D341Med (cell line): ENCODE data around the gene PGK2.
"Not testable (repeated sequence)": the region's sequence is repeated elsewhere in the genome, so short reads cannot be mapped to it uniquely, and the experiment has no call there.

Source experiments
- DNase-seq: peaks from one replicate; pipeline ENCODE4 v3.0.0; 2012; ENCODE audit warnings: low spot score

Gene PGK2

DNA sequence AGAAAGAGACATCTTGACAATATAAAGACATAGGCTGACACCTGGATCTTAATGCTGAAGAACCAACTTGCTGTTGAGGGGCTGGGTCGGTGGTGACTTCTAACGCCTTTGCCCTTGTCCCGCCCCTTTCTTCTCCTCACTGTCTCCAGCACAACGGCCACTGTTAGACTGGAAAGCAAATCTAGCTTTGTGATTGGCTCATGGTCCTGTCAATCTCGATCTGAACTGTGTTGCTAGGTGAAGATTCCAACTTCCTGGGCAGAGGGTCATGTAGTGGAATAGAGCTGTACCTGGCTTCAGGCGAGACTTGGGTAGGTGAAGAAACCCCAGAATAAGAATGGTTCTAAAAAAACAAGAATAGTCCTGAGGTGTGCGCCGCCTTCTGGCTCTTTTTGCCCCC, at the start of gene PGK2:
PGK2 (minus strand) TSS at position 110 of the 400 bp plus-strand sequence; CDS start at position 12, 98 bp downstream.
- no peak for DNase-seq

DNA sequence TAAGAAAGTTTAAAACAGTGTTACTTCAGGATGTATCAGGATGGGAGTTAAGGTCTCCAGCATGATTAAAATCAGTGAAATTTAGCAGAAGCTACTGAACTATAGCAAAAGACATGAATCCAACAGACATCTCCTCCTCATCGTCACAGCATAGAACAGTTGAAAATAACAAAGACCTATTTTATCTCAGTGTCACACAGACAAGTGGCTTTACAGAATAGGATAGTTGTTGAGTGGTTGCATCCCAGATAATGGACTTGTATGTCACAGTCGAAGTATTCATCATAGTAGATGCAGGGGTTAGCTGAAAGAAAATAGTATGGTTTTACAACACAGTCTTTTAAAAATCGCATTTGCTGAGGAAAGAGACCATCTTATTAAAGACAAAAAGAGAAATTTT, 48.1 kb upstream of the PGK2 start:
- DNase-seq, result no peak

DNA sequence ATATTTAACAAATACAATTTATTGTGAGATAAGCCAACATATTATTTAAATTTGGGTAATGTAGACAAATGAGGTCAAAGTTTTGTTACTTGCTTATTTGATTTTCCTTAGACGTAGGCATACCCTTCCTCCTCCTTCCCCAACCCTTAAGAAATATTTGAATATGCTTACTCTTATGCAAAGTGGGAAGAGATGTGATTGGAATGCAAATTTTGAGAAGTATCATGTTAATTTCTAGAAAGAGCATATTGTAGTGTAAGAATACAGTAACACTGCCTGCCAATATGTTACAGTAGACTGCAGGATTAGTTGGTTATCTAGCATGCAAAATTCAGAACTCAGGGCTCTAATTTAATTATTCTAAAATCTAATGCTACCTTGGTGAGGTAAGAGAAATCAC, 46.3 kb upstream of the PGK2 start:
- DNase-seq, result no peak

DNA sequence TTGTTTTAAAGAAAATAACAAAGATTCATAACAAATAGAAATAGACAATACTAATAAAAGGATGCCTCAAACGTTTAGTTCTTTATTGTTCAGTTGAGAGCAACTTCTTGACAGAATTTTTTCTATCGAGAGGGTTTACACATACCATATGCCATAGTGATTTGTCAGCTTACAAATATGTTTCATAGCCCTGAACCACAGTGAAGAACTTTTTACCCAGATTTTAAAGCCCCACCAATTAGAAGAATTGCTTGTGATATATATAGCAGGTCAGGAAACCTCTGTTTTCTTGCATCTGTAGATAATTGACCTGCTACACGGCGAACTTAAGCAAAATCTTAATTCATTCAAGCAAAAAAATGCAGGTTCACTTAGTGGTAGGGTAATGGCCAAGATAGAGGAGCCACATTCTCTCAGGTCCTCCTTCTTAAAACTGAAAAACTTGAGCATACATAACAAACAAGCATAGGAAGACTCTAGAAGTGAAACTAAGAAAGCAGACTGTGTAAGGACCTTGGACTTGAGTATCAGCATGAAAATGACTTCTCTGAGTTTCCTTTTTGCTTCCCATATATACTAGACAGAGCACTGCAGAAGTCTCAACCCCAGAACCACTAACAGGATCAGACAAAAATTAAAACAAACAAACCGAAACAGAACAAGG, 39.8 kb upstream of the PGK2 start:
- DNase-seq, result no peak

GRCh38 chr6:49815166-49815565, 28.1 kb upstream of the PGK2 start:
- DNase-seq, result no peak

DNA sequence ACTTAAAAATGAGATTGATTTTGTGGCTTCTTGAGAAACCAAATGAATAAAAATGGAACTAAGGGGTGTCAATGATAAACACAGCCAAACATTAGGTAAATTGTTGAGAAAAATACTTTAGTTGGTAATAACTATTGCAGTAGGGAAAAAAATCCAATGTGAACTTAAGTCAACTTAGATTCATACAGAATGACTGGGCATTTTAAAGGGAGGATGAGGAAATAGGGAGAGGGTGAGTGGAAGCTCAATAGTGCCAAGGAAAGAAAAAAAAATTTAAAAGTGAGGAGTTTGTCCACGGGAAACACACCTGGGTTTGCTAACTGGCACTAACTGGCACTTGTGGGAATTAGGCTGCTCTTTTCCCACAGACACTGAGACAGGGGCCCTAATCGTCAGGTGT, 26.2 kb upstream of the PGK2 start:
- DNase-seq, result no peak

GRCh38 chr6:49806145-49806544, 19.1 kb upstream of the PGK2 start:
- no peak for DNase-seq

DNA sequence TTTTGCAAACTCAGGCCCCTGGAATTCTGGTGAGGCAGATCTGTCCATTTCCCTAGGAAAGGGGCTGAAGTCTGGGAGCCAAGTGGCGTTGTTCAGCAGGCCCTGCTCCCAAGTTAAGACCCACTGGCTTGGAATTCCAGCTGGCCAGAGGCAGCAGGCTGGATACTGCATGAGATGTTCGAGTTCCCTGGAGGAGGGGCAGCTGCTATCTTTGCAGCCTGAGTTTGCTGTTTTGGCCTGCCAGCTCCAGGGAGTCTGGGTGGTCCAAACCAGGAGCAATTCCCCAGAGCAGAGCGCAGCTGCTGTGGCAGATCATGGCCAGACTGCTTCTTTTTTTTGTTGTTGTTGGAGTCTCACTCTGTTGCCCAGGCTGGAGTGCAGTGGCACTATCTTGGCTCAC, 18.2 kb upstream of the PGK2 start:
- no peak for DNase-seq

GRCh38 chr6:49801525-49801924, 14.4 kb upstream of the PGK2 start:
- DNase-seq, result no peak

DNA sequence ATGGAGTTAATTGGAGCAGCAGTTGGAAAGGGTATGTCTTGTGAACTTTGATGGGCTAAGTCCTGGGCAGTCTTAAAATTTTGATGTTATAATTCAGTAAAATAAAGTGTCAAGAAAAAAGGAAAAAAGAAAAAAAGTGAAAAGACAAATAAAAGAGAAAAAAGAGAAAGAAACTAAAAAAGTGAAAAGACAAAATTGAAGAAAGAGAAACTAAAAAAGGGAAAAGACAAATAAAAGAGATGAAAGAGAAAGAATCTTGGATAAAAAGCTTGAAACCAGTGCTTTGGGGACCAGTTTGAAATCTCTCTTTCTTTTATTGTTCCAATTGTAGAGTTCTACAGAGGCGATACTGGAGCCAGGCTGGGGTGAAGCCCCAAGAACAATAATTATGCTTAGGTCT, 12.0 kb upstream of the PGK2 start:
- DNase-seq, result no peak

- DNase-seq, result not testable (repeated sequence)
These were observed 9.9 kb upstream of the PGK2 start for GRCh38 chr6:49796842-49797455.

- no peak for DNase-seq
These were observed 3.3 kb upstream of the PGK2 start for GRCh38 chr6:49790341-49790740.

- DNase-seq, result no peak
These were observed 2.8 kb downstream of the PGK2 start for GRCh38 chr6:49784272-49784671.

DNA sequence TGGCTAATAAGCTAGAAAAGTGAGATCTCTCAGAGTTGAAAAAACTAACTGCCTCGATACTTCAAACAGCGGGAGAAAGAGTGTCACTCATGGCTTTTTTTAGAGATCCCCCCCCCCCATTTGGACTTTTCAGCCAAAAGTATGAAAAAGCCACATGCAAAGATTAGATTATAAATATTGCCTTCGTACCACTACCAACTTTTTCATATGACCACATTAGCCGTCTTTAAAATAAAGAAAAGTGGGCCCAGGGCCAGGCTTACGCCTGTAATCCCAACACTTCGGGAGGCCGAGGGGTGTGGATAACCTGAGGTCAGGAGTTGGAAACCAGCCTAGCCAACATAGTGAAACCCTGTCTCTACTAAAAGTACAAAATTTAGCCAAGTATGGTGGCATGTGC, 4.4 kb downstream of the PGK2 start:
- DNase-seq, result no peak

GRCh38 chr6:49782293-49782692, 4.8 kb downstream of the PGK2 start:
- no peak for DNase-seq

DNA sequence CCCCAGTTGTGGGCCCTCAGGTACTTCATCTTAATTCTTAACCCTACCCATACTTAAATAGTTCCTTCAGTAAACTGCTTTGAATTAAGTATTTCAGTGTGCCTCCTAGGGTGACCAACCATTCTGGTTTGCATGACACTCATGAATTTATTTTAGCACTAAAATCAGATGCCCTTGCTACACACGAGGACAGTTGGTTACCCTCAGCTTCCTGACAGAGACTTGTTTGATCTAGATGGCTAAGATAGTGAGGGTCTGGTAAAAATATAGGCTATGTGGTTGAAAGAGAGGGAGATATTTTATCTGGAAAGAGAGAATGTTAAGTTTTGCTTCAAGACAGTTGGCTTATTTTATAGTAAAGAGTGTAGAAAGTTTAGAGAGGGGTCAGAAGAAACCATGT, 10.6 kb downstream of the PGK2 start:
- no peak for DNase-seq

GRCh38 chr6:49775043-49775442, 12.0 kb downstream of the PGK2 start:
- DNase-seq, result no peak

DNA sequence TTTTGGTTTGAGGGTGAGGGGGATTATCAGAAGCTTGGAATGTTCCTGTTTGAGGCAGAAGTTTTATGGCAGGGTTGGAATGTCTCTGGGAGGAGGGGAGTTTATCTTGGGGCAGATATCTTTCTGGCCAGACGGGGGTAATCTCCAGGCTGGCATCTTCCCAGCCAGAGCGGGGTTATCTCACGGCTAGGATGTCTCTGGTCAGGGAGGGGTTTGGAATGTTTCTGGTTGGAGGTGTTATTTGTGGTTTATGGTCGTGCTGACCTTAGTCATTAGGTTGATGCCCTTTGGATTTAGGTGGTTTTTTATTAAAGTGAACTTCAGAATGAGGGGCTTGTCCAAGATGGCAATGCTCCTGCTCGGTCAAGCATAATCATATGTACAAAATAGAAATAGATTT, 14.8 kb downstream of the PGK2 start:
- no peak for DNase-seq

GRCh38 chr6:49766762-49767161, 20.3 kb downstream of the PGK2 start:
- no peak for DNase-seq

GRCh38 chr6:49764571-49765236, 22.4 kb downstream of the PGK2 start:
- no peak for DNase-seq

DNA sequence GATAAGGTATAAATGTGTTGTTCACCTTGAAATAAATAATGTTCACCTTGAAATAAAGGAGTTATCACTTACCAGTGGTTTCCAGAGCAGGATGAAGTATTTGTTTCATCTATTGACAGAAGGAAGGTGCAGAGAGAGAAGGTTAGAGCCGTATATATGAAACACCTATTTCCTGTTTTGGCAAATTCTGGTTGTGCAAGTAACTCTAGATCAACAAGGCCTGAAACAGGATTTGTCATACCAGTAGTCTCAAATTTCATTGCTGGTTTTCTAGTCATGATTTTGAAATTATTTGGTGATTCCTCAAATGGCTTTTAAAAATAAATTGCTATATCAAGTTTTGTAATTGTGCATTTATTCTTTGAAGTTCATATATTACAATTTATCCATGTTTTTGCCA, 42.8 kb downstream of the PGK2 start, which contains the start of gene CRISP3:
CRISP3 (minus strand) TSS at position 130 of the 400 bp plus-strand sequence; CDS start at position 109, 21 bp downstream.
- no peak for DNase-seq

DNA sequence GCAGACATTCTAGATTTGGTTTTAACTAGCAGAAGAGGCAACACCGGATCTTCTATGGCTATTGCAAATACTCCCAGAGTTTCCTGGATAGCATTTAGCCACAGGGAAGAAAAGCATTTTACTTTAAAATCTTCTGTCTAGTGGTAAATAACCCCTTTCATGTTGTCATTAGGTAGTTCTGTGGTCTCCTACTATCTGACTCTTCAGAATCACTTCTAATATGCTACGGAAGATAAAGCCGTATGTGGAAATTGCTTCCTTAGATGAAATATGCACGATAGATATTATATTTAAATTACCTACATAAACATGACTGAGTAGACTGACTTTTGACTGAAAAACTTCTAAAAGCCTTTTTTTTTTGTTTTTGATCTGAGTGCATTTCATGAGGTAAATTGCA, 43.7 kb downstream of the PGK2 start:
- no peak for DNase-seq

GRCh38 chr6:49739423-49739822, 47.7 kb downstream of the PGK2 start:
- DNase-seq, result no peak
